Measurements from ENCODE around the gene BCDIN3D. TPM values are rescaled to one million over a fixed set of nuclear protein-coding genes. Genes with fewer than 3 reads are reported as not detected.

BCDIN3D gene
- total RNA-seq, 1 experiment from 2014 or later = 3.3 TPM

- Histone ChIP-seq H3K27me3 (ENCODE audit: insufficient read depth, low read length) (peaks cover 3% of the 10 kb centered on the region; the same call in 1 of the 2 replicates), H3K9ac (ENCODE audit: extremely low read depth, insufficient read length, low read length) (no peak overlapping the region), H3K4ac (ENCODE audit: low read depth, low read length) (no peak overlapping the region), H3K27ac (ENCODE audit: insufficient read length, low read depth, low read length) (no peak overlapping the region), H3K4me2 (ENCODE audit: insufficient read depth, insufficient read length, low read length) (no peak overlapping the region), H2BK120ac (ENCODE audit: low read depth, low read length, poor library complexity, severe bottlenecking) (no peak overlapping the region), H3K9me3 (ENCODE audit: control insufficient read depth, low read depth, low read length) (no peaks in the 10 kb centered on the region), H3K23ac (ENCODE audit: insufficient read length, low read depth, low read length) (no peak overlapping the region), H3K56ac (ENCODE audit: insufficient read length, low read depth, low read length) (no peak overlapping the region), H2AFZ (ENCODE audit: low read length) (no peak overlapping the region), H2BK5ac (ENCODE audit: insufficient read length, low read length) (no peak overlapping the region), H3K18ac (ENCODE audit: insufficient read length, low read depth, low read length) (no peak overlapping the region), H2AK5ac (ENCODE audit: insufficient read length, low read length) (no peak overlapping the region), H3K14ac (ENCODE audit: insufficient read depth, low read length) (no peak overlapping the region), H4K5ac (ENCODE audit: insufficient read length, low read depth, low read length) (no peak overlapping the region), H3K4me1 (ENCODE audit: insufficient read depth, low read length) (no peaks in the 10 kb centered on the region; the same call in 1 of the 2 replicates), H2BK12ac (ENCODE audit: insufficient read length, low read depth, low read length) (no peak overlapping the region), H4K91ac (ENCODE audit: insufficient read length, low read depth, low read length) (no peak overlapping the region), H3K23me2 (ENCODE audit: insufficient read length, low read depth, low read length, poor library complexity, severe bottlenecking) (no peaks in the 10 kb centered on the region), H2BK20ac (ENCODE audit: low read depth, low read length, poor library complexity, severe bottlenecking) (no peak overlapping the region), H3K79me2 (ENCODE audit: insufficient read depth, low read length) (no peaks in the 10 kb centered on the region), H3K79me1 (ENCODE audit: insufficient read depth, low read depth, low read length, poor library complexity, severe bottlenecking) (no peaks in the 10 kb centered on the region), H4K20me1 (ENCODE audit: control insufficient read depth, insufficient read depth, insufficient read length) (no peaks in the 10 kb centered on the region), H2BK15ac (ENCODE audit: low read depth, low read length) (no peak overlapping the region), H3T11ph (ENCODE audit: low read length) (no peak overlapping the region), H4K8ac (replicated peaks; ENCODE audit: insufficient read length, low read depth, low read length) (no peak overlapping the region)
- H3K4me3 Mint-ChIP-seq = no peak overlapping the region; a peak in 1 of 5 replicates
- peaks cover 16% of the 10 kb centered on the region for H3K27me3 Mint-ChIP-seq (ENCODE audit: low read depth)
- H3K4me1 Mint-ChIP-seq = peaks cover 5 to 11% of the 10 kb centered on the region in 2 experiments
- H3K36me3 Mint-ChIP-seq (ENCODE audit: insufficient read depth in 1 of 3, low read depth in 3 of 3) = peaks cover 3 to 8% (median 5%) of the 10 kb centered on the region in 3 experiments; a peak in 5 of 7 replicates
- no CpG with 5 or more reads among the region's 2 CpGs for WGBS (ENCODE audit: extremely low coverage, insufficient read length, low lambda C conversion rate)
- TF ChIP-seq CTCF (conservative IDR thresholded peaks at IDR 0.05) = no peak
- H3K27ac Mint-ChIP-seq = no peak overlapping the region
- DNase-seq = no peak
- H3K9me3 Mint-ChIP-seq = peaks cover 5 to 6% of the 10 kb centered on the region in 2 experiments
These were observed 55.2 kb downstream of the BCDIN3D start for GRCh38 chr12:49787672-49788071.

Other genes starting within 250 kb of the BCDIN3D start
- gene FAM186B, start 237.5 kb downstream of the BCDIN3D start, total RNA-seq (2021) = 0.42 and 0.46 TPM in 2 replicates
- gene PRPF40B, start 219.5 kb downstream of the BCDIN3D start, total RNA-seq (2021) = 17.4 and 19.0 TPM in 2 replicates
- 20.5 and 22.8 TPM in 2 replicates for gene FMNL3, start 135.7 kb downstream of the BCDIN3D start, total RNA-seq (2021)
- 362 and 373 TPM in 2 replicates for gene TMBIM6, start 101.5 kb downstream of the BCDIN3D start, total RNA-seq (2021)
- gene NCKAP5L, start 14.7 kb downstream of the BCDIN3D start, total RNA-seq (2021) = 27.7 and 28.9 TPM in 2 replicates
- gene FAIM2, start 60.8 kb upstream of the BCDIN3D start, total RNA-seq (2021) = 0.22 and 0.42 TPM in 2 replicates
- not detected in 2 replicates for gene AQP2, start 107.6 kb upstream of the BCDIN3D start, total RNA-seq (2021)
- gene AQP5, start 118.8 kb upstream of the BCDIN3D start, total RNA-seq (2021) = 2.5 and 2.8 TPM in 2 replicates
- gene AQP6, start 129.8 kb upstream of the BCDIN3D start, total RNA-seq (2021) = 0.09 and 0.11 TPM in 2 replicates
- 60.8 and 64.8 TPM in 2 replicates for gene RACGAP1, start 182.4 kb upstream of the BCDIN3D start, total RNA-seq (2021)
- gene ASIC1, start 214.5 kb upstream of the BCDIN3D start, total RNA-seq (2021) = 3.9 and 4.0 TPM in 2 replicates
- 142 and 152 TPM in 2 replicates for gene SMARCD1, start 242.2 kb upstream of the BCDIN3D start, total RNA-seq (2021)